HCT116 (cell line): Measurements from ENCODE around the gene EHD3. TPM values are rescaled to one million over a fixed set of nuclear protein-coding genes. Genes with fewer than 3 reads are reported as not detected.

Experiments
- ATAC-seq: fragments of 200-7000 bp; cut with Tn5 transposase; 2 replicates; pipeline ENCODE4 v1.9.1; 2020; ENCODE audit warnings: mild to moderate bottlenecking, moderate library complexity
- BruUV-seq: library from RNA; stranded (reverse); fragments of 400-500 nt; replicated peaks from 2 replicates; lab custom pipeline; 2021; lab: Mats Ljungman, UMichigan
- CTCF ChIA-PET: fragments of 300-600 bp; sonication (Branson Sonifier 250); formaldehyde crosslinking; loops from one replicate; lab custom pipeline; 2021; ENCODE audit warnings: antibody characterized with exemption; lab: Charles Lee
- POLR2A ChIA-PET: fragments of 300-600, 350-600 bp; sonication (Branson Sonifier 250); formaldehyde crosslinking; loops from one replicate; lab custom pipeline; 2021; ENCODE audit warnings: antibody characterized with exemption; lab: Charles Lee
- RAD21 ChIA-PET, 2 experiments: fragments of 300-600 bp; sonication (Branson Sonifier 250); formaldehyde crosslinking; loops; one replicate each; lab custom pipeline; 2023; ENCODE audit warnings: low total read pairs in 2 of 2; ENCODE audit not compliant: uncharacterized antibody in 2 of 2, unreplicated experiment in 2 of 2, low non-redundant PET in 1 of 2; lab: Charles Lee
- DNase-seq: peaks from one replicate; pipeline ENCODE4 v3.0.0-alpha.2; 2010; ENCODE audit warnings: low read depth, low spot score
- H2AFZ ChIP-seq: fragments of 200-600 bp; shearing (Covaris generic), sonication (generic); 2 replicates; pipeline ENCODE4 v1.6.1; 2017; ENCODE audit warnings: low read depth, mixed run types, mixed read lengths, antibody characterized with exemption, low read length; ENCODE audit not compliant: poor library complexity, severe bottlenecking
- H3K27ac ChIP-seq: 2 replicates; pipeline ENCODE4 v1.5.1; 2012; ENCODE audit warnings: low read depth, low read length
- H3K27me3 ChIP-seq: fragments of 200-600 bp; sonication (generic); 2 replicates; pipeline ENCODE4 v1.6.1; 2016; ENCODE audit warnings: mixed run types, low read length, mixed read lengths; ENCODE audit not compliant: insufficient read depth
- H3K36me3 ChIP-seq, 2 experiments: fragments of 200-500 bp in 1 of 2; fragments of 200-600 bp in 1 of 2; sonication (Bioruptor generic) in 1 of 2; sonication (generic) in 1 of 2; 2 replicates each; pipeline versions ENCODE4 v1.5.1 to v1.6.1; 2014 to 2016; ENCODE audit warnings: low read length in 2 of 2, inconsistent platforms in 1 of 2, mixed read lengths in 1 of 2, mixed run types in 1 of 2; ENCODE audit not compliant: insufficient read depth in 2 of 2, control insufficient read depth in 1 of 2
- H3K4me1 ChIP-seq, 2 experiments: fragments of 200-600 bp in 1 of 2; sonication (generic) in 1 of 2; 2 replicates each; pipeline versions ENCODE4 v1.5.1 to v1.6.1; 2012 to 2017; ENCODE audit warnings: low read length in 2 of 2, inconsistent platforms in 1 of 2, mild to moderate bottlenecking in 1 of 2, mixed read lengths in 1 of 2, mixed run types in 1 of 2, moderate library complexity in 1 of 2; ENCODE audit not compliant: insufficient read depth in 2 of 2, control insufficient read depth in 1 of 2
- H3K4me2 ChIP-seq: fragments of 200-600 bp; sonication (generic); 2 replicates; pipeline ENCODE4 v1.6.1; 2017; ENCODE audit warnings: mixed run types, low read length, mixed read lengths
- H3K4me3 ChIP-seq, 2 experiments: fragments of 200-600 bp in 1 of 2; sonication (generic) in 1 of 2; replicated peaks in 1 of 2; 2 replicates each; pipeline ENCODE4 v1.5.1; 2011 to 2016; ENCODE audit warnings: low read length in 2 of 2, control low read depth in 1 of 2, low read depth in 1 of 2, mild to moderate bottlenecking in 1 of 2, mixed read lengths in 1 of 2, mixed run types in 1 of 2
- H3K79me2 ChIP-seq: fragments of 200-600 bp; sonication (generic); 2 replicates; pipeline ENCODE4 v1.6.1; 2017; ENCODE audit warnings: mild to moderate bottlenecking, mixed run types, low read length, moderate library complexity, mixed read lengths; ENCODE audit not compliant: insufficient read depth
- H3K9ac ChIP-seq: fragments of 200-600 bp; sonication (generic); 2 replicates; pipeline ENCODE4 v1.6.1; 2016; ENCODE audit warnings: low read length, mixed read lengths
- H3K9me2 ChIP-seq: fragments of 200-600 bp; sonication (generic), shearing (Covaris generic); 2 replicates; pipeline ENCODE4 v1.6.1; 2017; ENCODE audit warnings: mixed run types, mild to moderate bottlenecking, moderate library complexity; ENCODE audit not compliant: insufficient read depth
- H3K9me3 ChIP-seq, 2 experiments: fragments of 200-500 bp in 1 of 2; fragments of 200-600 bp in 1 of 2; sonication (Bioruptor generic) in 1 of 2; sonication (generic) in 1 of 2; 2 replicates each; pipeline ENCODE4 v1.6.1; 2014 to 2017; ENCODE audit warnings: low read length in 2 of 2, mixed read lengths in 2 of 2, inconsistent platforms in 1 of 2, low read depth in 1 of 2, mild to moderate bottlenecking in 1 of 2, mixed run types in 1 of 2, moderate library complexity in 1 of 2; ENCODE audit not compliant: control insufficient read depth in 1 of 2, insufficient read depth in 1 of 2
- H4K20me1 ChIP-seq: fragments of 200-600 bp; sonication (generic), shearing (Covaris generic); 2 replicates; pipeline ENCODE4 v1.6.1; 2017; ENCODE audit warnings: mixed run types, mild to moderate bottlenecking, moderate library complexity; ENCODE audit not compliant: insufficient read depth
- ATF3 ChIP-seq: IDR thresholded peaks from 2 replicates; pipeline ENCODE4 v1.6.1; 2012
- CBX3 ChIP-seq: IDR thresholded peaks from 2 replicates; pipeline ENCODE4 v1.6.1; 2012; ENCODE audit warnings: low read depth
- CEBPB ChIP-seq: IDR thresholded peaks from 2 replicates; pipeline ENCODE4 v1.6.1; 2012; ENCODE audit warnings: low read depth
- CTCF ChIP-seq, 3 experiments: fragments of 200-600 bp in 1 of 3; sonication (generic) in 1 of 3; IDR thresholded peaks in 2 of 3; conservative IDR thresholded peaks in 1 of 3; 2 replicates each; pipeline ENCODE4 v1.5.1; 2012 to 2017; ENCODE audit warnings: low read depth in 2 of 3, low read length in 2 of 3, antibody characterized with exemption in 1 of 3, borderline replicate concordance in 1 of 3, control low read depth in 1 of 3, mild to moderate bottlenecking in 1 of 3, mixed read lengths in 1 of 3, mixed run types in 1 of 3, moderate library complexity in 1 of 3; ENCODE audit not compliant: insufficient read depth in 1 of 3
- ELF1 ChIP-seq: IDR thresholded peaks from 2 replicates; pipeline ENCODE4 v1.6.1; 2012; ENCODE audit warnings: low read depth, borderline replicate concordance
- EZH2 ChIP-seq: fragments of 200-600 bp; sonication (generic); IDR thresholded peaks from 2 replicates; pipeline ENCODE4 v1.6.1; 2017; ENCODE audit warnings: antibody characterized with exemption, mixed run types
- EZH2phosphoT487 ChIP-seq: fragments of 200-600 bp; IDR thresholded peaks from 2 replicates; pipeline ENCODE4 v1.6.1; 2018; ENCODE audit warnings: antibody characterized with exemption, borderline replicate concordance
- FOSL1 ChIP-seq: IDR thresholded peaks from 2 replicates; pipeline ENCODE4 v1.6.1; 2012; ENCODE audit warnings: low read depth
- JUND ChIP-seq: IDR thresholded peaks from 2 replicates; pipeline ENCODE4 v1.6.1; 2012
- POLR2A ChIP-seq: IDR thresholded peaks from 2 replicates; pipeline ENCODE4 v1.7.0; 2011; ENCODE audit warnings: borderline replicate concordance; ENCODE audit not compliant: insufficient read depth, insufficient read length; ENCODE audit errors: extremely low read depth
- POLR2AphosphoS5 ChIP-seq: IDR thresholded peaks from 2 replicates; pipeline ENCODE4 v1.6.1; 2011; ENCODE audit warnings: mild to moderate bottlenecking, low read depth, low read length, moderate library complexity
- RAD21 ChIP-seq: IDR thresholded peaks from 2 replicates; pipeline ENCODE4 v1.6.1; 2012; ENCODE audit warnings: low read depth, mild to moderate bottlenecking
- SIN3A ChIP-seq: IDR thresholded peaks from 2 replicates; pipeline ENCODE4 v1.6.1; 2012; ENCODE audit warnings: low read depth
- YY1 ChIP-seq: IDR thresholded peaks from 2 replicates; pipeline ENCODE4 v1.6.1; 2011; ENCODE audit warnings: low read length, low read depth, moderate library complexity, mild to moderate bottlenecking; ENCODE audit not compliant: insufficient replicate concordance; ENCODE audit errors: extremely low read depth
- ZBTB33 ChIP-seq: IDR thresholded peaks from 2 replicates; pipeline ENCODE4 v1.6.1; 2011; ENCODE audit warnings: mild to moderate bottlenecking, low read length, moderate library complexity; ENCODE audit not compliant: insufficient replicate concordance; ENCODE audit errors: extremely low read depth
- ZFX ChIP-seq: fragments of 450-650 bp; IDR thresholded peaks from 2 replicates; pipeline ENCODE4 v1.6.1; 2017
- intact Hi-C: fragments of 100-400 bp; cut with micrococcal nuclease; formaldehyde crosslinking; loops from 2 replicates; pipeline ENCODE4 v1.10.0; 2022
- total RNA-seq: library from RNA; stranded (reverse); gene quantifications from one replicate; pipeline ENCODE4 v1.2.1, GENCODE V29; 2021; ENCODE audit not compliant: unreplicated experiment

EHD3 gene
- total RNA-seq, 1 experiment from 2014 or later, result not detected

- H4K20me1 ChIP-seq, result no peaks in the 10 kb centered on the region
- H3K27me3 ChIP-seq, result peaks cover 44% of the 10 kb centered on the region
- ChIA-PET POLR2A (no interaction called here), CTCF (no interaction called here), RAD21 (no interaction called here)
- intact Hi-C loops, result no loop called here
- no peaks in the 10 kb centered on the region for H3K9me3 ChIP-seq
- no peak overlapping the region for H3K4me3 ChIP-seq
- H3K79me2 ChIP-seq, result no peaks in the 10 kb centered on the region
- H3K4me2 ChIP-seq, result no peak overlapping the region
- no peak for ATAC-seq
- no TSS peak for BruUV-seq
- H3K9me2 ChIP-seq, result no peaks in the 10 kb centered on the region
- no peak overlapping the region for H2AFZ ChIP-seq
- H3K9ac ChIP-seq, result no peak overlapping the region
- no peaks in the 10 kb centered on the region for H3K36me3 ChIP-seq
- no peak overlapping the region for H3K27ac ChIP-seq
- H3K4me1 ChIP-seq, result no peaks in the 10 kb centered on the region
- TF ChIP-seq EZH2 (no peak), ATF3 (no peak), CEBPB (no peak), ZBTB33 (no peak), POLR2A (no peak), ELF1 (no peak), CTCF (IDR thresholded peaks at IDR 0.05 in 2 of 3, conservative IDR thresholded peaks at IDR 0.05 in 1 of 3; ENCODE audit: borderline replicate concordance in 1 of 3, insufficient read depth in 1 of 3, low read depth in 2 of 3, low read length in 2 of 3) (no peak), RAD21 (no peak), FOSL1 (no peak), YY1 (no peak), POLR2AphosphoS5 (no peak), CBX3 (no peak), SIN3A (no peak), ZFX (no peak), JUND (no peak), EZH2phosphoT487 (no peak)
- TF ChIP-seq, all 23 proteins: peak for 0
- no peak for DNase-seq
Observed at GRCh38 chr2:31216734-31217133, 17.2 kb upstream of the EHD3 start.
